GM19025 (cell line): ENCODE data around the gene CMTM6.
"Not testable (repeated sequence)": the region's sequence is repeated elsewhere in the genome, so short reads cannot be mapped to it uniquely, and the experiment has no call there.

Source experiments
- ATAC-seq: cut with Tn5 transposase; IDR thresholded peaks from one replicate; pipeline ENCODE4 v1.9.1; 2021; ENCODE audit warnings: mild to moderate bottlenecking, low read depth, moderate library complexity; ENCODE audit not compliant: unreplicated experiment

Gene CMTM6

DNA sequence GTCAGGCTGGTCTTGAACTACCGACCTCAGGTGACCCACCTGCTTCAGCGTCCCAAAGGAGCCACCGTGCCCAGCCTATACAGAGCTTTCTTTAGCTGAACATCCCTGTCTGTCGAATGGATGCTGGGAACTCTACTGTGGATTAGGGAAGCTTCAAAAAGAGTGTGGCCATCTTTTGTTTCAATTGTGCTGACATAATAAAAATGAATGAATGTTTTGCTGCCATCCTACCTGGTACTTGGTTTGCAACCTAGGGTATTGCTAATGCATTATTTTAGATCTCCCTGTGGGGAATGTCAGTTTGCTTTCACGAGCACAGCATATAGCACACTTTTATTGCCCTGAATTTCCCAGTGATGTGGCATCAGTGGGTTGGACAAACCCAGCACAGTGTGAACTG, 32.3 kb downstream of the CMTM6 start:
- no peak for ATAC-seq

DNA sequence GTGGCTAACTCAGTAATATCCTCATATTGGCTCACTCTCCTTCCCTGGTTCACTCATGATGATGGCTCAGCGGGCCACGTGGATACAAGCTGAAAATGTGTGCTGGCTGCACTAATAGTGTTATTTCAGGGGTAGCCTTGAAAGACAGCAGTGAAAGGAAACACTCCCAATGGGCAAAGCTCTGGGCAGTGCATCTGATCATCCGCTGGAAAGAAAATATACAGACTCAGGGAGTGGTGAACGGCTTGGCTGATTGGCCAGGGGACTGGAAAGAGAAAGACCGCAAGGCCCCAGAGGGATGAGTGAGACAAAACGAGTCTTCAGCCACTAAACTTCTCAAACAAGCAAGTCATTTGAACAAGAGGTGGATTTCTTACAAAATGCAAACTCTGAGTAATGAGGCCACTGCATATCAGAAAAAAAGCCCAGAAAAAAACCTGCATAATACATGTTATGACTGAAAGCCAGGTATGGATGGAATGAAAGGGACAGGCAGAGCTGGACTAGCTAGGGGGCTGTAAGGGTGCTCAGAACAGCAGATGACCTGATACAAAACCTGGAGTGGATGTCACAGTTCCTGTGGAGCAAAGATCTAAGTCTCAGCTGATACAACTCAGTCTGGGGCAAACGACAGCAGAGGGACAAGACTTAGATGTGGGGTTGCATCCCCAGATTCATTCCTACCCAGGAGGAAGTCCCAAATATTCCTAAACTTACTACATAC, 33.3 kb downstream of the CMTM6 start:
- ATAC-seq, result peak; percentile 24

DNA sequence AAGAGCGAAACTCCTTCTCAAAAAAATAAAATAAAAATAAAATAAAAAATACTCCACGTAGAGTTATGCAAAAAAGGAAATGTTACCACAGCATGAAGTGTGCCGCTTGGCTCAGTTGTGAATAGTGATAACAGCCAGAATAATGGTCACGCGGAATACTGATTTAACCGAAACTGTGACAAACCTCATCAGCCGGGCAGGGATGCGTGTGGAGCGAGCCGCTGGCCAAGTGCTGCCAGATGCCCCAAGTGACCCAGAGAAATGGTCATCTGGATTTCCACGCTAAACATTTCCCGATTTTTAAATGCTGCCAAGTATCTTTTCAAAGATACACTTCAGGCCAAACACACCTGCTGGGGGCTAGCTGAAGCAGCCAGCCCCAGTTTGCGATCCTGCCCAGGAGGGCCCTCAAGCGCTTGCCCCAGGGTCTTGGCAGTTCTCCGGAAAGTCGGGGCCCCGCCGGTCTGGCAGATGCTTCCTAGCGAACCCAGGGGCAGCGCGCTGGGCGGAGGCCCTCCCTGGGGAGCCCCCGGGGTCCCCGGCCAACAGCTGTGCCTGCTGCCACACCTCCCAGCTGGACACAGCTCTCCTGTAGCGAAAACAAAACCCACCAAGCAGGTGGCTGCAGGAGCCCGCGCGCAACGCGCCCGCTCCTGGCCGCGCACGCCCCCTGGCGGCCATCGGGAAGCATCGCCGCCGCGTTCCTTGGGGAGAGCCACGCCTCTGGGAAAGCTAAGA, 35.1 kb downstream of the CMTM6 start:
- peak; percentile 61 for ATAC-seq

DNA sequence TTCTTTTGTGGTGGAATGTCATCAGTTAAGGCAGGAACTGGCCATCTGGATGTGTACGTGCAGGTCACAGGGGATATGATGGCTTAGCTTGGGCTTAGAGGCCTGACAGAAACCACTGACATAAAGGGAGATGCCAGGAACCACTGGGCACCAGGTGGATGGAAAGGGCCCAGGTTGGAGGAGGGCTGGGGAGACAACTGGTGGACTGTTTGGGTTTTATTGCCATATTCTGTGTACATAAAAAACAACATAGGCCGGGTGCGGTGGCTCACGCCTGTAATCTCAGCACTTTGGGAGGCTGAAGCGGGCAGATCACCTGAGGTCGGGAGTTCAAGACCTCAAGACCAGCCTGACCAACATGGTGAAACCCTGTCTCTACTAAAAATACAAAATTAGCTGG, 35.8 kb downstream of the CMTM6 start:
- not testable (repeated sequence) for ATAC-seq

DNA sequence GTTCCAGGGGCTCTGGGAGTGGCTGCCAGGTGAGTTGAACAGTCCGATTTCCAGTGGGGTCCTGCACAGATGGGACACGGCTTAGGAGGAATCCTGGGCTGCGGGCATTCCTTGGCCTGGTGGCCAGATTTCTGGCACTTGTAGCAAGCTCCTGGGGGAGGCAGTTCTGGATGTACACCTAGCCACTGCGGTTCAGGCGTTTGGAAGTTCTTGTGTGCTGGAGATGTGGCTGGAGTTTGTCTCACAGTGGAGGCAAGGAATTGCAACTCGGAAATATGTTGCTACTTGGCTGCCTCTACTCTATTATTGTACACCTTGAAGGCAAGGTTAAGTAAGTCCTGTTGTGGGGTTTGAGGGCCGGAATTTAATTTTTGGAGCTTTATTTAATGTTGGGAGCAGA, 37.9 kb downstream of the CMTM6 start:
- not testable (repeated sequence) for ATAC-seq

DNA sequence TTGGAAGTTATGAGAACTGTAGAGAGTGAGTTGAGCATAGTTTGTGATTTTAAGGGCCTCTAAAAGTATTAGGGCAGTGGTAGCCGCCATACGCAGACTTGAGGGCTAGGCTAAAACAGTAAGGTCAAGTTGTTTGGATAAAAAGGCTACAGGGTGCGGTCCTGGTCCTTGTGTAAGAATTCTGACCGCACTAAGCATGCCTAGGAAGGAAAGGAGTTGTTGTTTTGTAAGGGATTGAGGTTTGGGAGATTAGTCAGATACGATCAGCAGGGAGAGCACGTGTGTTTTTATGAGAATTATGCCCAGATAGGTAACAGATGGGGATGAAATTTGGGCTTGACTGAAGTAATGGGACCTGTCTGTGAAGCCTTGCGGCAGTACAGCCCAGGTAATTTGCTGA, 39.2 kb downstream of the CMTM6 start:
- not testable (repeated sequence) for ATAC-seq

DNA sequence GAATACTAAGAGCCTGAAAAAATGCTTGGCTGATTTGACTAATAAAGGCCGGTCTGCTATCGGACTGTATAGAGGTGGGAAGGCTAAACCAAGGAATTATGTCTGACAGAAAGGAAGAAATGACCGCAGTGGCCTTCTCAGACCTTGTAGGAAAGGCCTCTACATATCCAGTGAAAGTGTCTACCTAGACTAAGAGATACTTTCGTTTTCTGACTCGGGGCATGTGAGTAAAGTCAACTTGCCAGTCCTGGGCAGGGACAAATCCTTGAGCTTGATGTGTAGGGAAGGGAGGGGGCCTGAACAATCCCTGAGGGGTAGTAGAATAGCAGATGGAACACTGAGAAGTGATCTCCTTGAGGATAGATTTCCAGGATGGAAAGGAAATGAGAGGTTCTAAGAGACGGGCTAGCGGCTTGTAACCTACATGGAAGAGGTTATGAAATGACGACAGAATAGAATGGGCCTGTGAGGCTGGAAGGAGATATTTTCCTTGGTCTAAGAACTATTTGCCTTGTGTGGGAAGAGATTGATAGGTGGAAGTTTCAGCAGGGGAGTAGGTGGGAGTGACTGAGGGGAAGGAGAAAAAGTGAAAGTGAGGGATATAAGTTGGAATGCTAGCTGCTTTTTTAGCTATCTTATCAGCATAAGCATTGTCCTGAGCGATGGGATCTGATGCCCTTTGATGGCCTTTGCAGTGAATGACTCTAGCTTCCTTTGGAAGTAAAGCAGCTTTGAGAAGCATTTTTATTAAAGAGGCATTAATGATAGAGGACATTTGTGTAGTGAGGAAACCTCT, 40.3 kb downstream of the CMTM6 start:
- ATAC-seq, result not testable (repeated sequence)

DNA sequence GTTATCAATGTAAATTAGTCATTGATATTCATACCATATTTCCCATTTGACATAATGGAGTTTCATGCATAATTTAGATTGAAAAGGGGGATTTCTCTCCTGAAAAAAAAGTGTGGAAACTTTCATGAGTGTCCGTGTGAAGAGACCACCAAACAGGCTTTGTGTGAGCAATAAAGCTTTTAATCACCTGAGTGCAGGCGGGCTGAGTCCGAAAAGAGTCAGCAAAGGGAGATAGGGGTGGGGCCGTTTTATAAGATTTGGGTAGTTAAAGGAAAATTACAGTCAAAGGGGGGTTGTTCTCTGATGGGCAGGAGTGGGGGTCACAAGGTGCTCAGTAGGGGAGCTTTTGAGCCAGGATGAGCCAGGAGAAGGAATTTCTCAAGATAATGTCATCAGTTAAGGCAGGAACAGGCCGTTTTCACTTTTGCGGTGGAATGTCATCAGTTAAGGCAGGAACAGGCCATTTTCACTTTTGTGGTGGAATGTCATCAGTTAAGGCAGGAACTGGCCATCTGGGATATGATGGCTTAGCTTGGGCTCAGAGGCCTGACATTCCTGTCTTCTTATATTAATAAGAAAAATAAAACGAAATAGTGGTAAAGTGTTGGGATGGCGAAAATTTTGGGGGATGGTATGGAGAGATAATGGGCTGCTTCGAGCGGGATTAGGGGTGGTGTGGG, 41.7 kb downstream of the CMTM6 start:
- ATAC-seq, result not testable (repeated sequence)

DNA sequence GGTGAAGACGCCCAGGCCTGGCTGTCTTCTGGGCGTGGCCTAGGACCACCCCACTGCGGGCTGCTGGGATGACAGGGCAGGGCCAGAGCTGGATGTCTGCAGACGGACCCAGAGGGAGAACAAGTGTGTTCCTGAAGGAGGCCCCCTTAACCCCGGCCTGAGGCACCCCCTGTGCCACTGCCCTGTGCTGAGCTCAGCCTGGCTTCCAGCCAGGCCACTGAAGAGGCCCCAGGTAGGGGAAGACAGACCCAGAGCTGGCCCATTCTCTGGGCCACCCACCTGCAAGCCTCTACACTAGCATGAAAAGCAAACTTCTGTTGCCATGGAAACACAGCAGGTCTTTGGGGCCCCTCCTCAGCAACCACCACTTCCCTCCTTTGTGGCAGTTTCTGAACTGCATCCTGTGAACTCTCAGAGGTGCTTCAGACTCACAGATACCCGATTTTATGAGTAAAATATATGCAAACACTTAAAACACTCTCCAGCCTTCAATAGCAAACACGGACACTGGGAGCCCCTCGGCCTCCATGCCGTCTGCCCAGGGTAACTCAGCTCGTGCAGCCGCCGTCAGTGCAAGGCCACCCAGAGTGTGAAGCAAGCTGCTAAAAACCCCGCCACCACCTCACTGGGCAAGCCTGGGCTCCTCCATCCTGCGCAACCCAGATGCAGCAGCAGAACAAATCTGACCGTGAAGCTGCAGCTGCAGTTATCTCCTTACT, 42.5 kb downstream of the CMTM6 start:
- peak; percentile 53 for ATAC-seq

DNA sequence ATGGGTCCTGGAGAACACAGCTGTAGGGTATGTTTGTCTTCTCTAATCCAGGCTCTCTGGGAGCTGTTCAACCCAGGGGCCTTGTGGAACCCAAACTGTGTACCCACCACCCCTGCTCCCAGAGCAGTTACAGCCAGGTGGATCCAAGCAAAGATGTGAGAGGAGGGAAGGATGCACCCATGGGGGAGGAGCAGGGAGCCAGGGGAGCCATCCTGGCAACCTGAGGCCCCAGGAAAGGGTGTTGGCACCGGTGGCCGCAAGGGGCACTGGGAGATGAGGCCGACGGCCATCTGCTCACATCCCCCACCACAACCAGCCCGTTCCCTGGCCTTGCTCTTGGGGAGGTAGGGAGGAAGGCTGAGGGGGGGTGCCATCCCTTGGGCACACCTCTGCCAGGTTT, 43.2 kb downstream of the CMTM6 start:
- ATAC-seq, result no peak

DNA sequence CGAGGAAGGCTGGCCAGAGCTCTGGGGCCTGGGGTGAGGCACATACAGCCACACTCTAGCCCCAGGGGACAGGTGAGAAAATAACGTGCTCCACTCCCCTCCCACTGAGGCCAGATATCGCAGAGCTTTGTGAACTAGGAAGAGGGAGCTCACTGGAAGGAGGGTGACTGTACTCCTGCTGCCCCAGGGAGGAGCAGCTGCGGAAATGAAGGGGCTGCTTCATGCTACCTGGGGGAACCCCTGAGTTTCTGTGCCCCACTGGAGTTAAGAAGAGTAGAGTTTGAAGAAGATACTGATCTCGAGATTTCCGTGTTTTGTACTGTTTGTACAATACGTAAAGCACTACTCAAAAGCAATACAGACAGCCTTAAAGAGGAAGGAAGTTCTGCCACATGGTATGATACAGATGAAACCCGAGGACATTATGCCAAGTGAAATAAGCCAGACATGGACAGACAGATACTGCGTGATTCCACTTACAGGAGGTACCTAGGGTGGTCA, 44.6 kb downstream of the CMTM6 start:
- ATAC-seq, result no peak

DNA sequence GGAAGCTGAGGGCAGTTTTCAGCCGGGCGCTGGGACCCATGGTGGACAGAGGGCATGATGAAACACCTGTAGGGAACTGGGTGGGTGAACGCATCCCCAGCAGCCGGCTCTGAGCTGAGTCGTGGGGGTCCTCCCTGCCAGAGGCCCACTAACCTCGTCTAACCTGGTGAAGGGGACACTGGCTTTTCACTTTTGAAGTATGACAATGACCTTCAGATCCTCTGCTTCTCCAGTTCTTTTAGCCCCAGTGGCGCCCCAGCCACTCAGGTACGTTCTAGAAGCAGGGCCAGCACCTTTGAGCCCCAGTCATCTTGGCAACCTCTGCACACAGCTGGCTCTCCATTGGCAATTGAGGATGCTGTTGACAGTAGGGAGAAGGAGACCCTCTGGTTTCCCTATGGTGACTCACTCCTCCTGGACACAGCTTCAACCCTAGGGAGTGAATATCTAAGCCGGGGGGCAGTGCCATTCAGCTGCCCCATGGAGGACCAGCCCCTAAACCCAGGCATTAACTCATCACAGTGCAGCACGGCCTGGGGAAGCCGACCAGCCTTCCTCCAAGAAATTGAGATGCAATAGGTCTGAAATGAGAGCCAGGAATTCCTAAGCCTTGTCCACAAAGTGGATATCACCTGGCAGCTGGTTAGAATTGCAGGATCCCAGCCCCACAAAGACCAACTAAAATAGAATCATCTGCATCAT, 46.1 kb downstream of the CMTM6 start:
- no peak for ATAC-seq

DNA sequence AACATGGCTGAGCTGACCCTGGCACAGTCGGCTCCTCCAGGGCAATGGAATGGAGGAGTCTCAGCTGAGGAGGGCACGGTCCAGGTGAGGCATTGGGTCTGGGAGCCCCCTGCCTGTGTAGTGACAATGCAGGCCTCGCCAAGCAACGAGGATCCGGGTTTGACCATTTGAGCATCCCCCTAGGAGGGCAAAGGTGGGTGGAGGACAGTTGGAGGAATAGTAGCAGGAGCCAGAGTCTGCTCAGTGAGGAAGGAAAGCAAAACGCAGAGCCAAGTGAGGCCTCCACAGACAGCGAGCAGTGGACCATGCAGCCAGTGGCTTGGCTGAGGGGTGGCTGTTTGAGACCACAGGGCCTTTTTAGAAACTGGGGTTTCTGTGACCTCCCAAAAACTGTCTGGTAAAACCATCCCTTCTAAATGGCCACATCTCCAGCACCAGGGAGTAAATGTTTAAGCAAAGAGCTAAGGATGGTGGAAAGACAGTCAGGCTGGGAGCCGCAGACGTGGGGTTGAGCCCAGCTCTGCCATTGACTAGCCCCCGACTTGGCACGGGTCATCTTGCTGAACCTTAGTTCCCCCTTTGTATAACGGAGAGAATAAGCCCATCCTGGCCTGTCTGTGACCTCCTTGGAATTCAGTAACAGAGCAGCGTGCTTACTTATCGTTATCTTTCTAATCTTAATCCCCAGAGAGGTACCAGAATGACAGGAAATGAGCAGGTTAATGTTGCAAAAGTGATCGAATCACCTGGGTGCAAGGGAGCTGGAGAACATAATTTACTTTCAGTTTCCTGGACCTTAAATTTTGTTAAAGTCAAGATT, 46.8 kb downstream of the CMTM6 start:
- no peak for ATAC-seq

DNA sequence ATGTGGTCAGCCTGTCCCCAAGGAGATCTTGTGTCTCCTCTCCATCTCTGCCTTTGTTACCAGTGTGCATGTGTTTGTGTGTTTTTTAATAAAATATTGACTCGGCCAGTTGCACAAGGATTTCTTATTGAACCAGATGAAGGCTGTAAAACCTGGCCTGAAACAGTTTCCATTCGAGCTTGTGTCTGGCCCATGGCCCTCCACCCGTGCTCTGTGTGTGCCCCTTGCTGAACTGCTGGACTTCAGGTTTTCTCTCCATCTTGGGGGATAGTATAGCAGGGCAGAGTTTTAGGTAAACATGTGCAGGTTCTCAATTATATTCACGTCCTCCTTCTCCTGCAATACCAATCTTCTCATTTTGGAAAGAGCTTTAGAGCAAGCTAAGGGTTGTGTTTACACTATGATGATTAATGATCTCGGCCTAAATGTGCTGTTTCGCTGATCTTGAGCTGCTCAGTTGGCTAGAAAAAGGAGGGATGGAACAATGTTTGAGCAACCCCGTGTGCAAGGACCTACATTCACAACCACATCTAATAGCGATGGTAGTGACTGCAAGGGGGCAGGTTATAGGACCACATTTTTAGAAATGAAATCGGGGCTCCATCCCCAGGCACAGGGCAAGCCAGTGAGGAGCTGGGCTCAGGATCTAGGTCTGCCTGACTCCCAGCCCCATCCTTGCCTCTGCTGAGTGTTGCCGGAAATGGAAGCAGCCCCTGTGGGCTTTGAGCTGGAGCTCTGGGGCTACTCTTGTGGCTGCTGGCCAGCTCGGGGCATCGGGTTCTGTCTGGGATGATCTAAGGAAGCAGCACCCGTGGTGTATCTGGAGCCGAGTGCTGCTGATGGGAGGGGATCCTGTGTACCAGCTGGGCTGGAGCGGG, 47.7 kb downstream of the CMTM6 start:
- no peak for ATAC-seq

DNA sequence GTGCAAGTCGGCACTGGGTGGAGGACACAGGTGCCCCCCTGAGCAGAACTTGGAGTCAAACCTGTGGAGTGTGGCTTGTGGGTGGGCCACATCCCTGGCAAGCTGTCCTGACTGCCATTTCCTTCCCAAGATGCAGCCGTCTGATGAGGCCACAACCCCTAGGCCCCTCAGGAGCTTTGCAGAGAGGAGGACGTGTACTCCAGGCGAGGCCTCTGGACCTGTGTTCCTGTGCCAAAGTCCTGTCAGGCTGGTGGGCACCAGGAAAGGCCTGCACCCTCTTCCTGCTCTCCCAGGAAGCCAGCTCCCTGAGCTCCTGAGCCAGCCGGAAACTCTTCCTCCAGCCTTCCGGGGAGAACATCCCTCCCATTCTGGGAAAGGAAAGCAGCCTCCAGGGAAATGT, 48.5 kb downstream of the CMTM6 start:
- no peak for ATAC-seq

DNA sequence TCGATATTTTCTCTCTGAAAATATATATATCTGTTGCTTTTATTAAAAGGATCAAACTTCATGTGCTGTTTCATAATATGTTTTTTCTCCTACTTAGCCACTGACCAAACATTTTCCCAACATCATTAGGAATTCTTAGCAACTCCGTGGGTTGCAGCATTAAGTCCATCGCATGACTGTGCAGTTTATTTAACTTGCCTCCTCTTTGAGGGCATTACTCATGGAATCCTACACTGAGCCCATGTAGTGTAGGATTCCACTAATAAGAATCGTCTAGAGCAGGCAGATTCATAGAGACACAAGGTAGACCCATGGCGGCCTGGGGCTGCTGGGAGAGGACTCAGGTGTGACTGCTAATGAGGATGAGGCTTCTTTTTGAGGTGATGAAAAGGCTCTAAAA, 49.3 kb downstream of the CMTM6 start:
- no peak for ATAC-seq

DNA sequence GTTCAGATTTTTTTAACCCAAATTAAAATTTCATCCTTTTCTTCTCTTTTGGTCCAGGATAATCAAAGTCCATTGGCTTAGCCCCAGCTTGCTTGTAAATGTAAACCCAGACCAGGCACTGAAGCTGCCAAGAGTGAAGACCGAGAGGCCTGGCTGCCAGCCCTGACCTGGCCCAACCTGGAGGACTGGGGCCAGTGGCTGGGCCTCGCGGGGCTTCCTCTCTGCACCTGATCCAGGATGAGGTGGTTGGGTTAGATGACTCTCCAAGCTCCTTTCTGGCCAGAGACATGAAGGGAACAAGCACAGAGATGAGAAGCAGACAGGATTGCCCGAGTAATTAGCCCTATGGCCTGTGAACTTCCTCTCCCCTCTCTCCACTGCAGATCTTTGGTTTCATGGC, 50.6 kb downstream of the CMTM6 start:
- no peak for ATAC-seq
